Gastroesophageal sphincter (tissue), 3 donors: ENCODE measurements around the gene RSU1.

Experiments used
- POLR2A ChIP-seq, 2 donors: fragments of 450-650 bp; IDR thresholded peaks; one replicate each; pipeline ENCODE4 v1.6.1; 2017; ENCODE audit warnings: antibody characterized with exemption in 2 of 2, mild to moderate bottlenecking in 2 of 2, moderate library complexity in 1 of 2
- POLR2AphosphoS5 ChIP-seq: sonication (generic); formaldehyde crosslinking; IDR thresholded peaks from one replicate; pipeline ENCODE4 v1.6.1; 2017; ENCODE audit warnings: antibody characterized with exemption
- TF ChIP-seq, protein P1 (sequence below), 4 experiments: fragments of 200-600 bp in 2 of 4; fragments of 450-650 bp in 2 of 4; sonication (generic) in 1 of 4; IDR thresholded peaks; one replicate each; pipeline ENCODE4 v1.5.1; 2017 to 2019; ENCODE audit warnings: antibody characterized with exemption in 4 of 4, mild to moderate bottlenecking in 2 of 4, moderate library complexity in 2 of 4

- TF ChIP-seq POLR2A (IDR thresholded peaks at IDR 0.05), result no peak
- TF ChIP-seq, protein P1, sequence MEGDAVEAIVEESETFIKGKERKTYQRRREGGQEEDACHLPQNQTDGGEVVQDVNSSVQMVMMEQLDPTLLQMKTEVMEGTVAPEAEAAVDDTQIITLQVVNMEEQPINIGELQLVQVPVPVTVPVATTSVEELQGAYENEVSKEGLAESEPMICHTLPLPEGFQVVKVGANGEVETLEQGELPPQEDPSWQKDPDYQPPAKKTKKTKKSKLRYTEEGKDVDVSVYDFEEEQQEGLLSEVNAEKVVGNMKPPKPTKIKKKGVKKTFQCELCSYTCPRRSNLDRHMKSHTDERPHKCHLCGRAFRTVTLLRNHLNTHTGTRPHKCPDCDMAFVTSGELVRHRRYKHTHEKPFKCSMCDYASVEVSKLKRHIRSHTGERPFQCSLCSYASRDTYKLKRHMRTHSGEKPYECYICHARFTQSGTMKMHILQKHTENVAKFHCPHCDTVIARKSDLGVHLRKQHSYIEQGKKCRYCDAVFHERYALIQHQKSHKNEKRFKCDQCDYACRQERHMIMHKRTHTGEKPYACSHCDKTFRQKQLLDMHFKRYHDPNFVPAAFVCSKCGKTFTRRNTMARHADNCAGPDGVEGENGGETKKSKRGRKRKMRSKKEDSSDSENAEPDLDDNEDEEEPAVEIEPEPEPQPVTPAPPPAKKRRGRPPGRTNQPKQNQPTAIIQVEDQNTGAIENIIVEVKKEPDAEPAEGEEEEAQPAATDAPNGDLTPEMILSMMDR (IDR thresholded peaks at IDR 0.05), result no peak
- TF ChIP-seq POLR2AphosphoS5, result no peak
These were observed 11.5 kb upstream of the RSU1 start for GRCh38 chr10:16828701-16829175.
